ENCODE data around the gene CMC1.
"Not testable (repeated sequence)": the region's sequence is repeated elsewhere in the genome, so short reads cannot be mapped to it uniquely, and the experiment has no call there.

The CMC1 gene

GRCh38 chr3:28247286-28247685, 5.9 kb downstream of the CMC1 start:
- DNase-seq: no peak

GRCh38 chr3:28250999-28251398, 9.6 kb downstream of the CMC1 start:
- DNase-seq: no peak

- no peak for DNase-seq
These were observed 10.6 kb downstream of the CMC1 start for GRCh38 chr3:28252001-28252431.

GRCh38 chr3:28253040-28253715, 11.8 kb downstream of the CMC1 start:
- no peak for DNase-seq

- DNase-seq: no peak
These were observed 20.6 kb downstream of the CMC1 start for GRCh38 chr3:28262001-28262400.

- no peak for DNase-seq
These were observed 24.2 kb downstream of the CMC1 start for GRCh38 chr3:28265641-28266040.

GRCh38 chr3:28267984-28268849, 26.8 kb downstream of the CMC1 start:
- DNase-seq: no peak

- no peak for DNase-seq
These were observed 27.6 kb downstream of the CMC1 start for GRCh38 chr3:28268989-28269388.

GRCh38 chr3:28269884-28270283, 28.5 kb downstream of the CMC1 start:
- not testable (repeated sequence) for DNase-seq

- no peak for DNase-seq
These were observed 32.4 kb downstream of the CMC1 start for GRCh38 chr3:28273837-28274236.

GRCh38 chr3:28278918-28279317, 37.5 kb downstream of the CMC1 start:
- no peak for DNase-seq

GRCh38 chr3:28279770-28280169, 38.4 kb downstream of the CMC1 start:
- no peak for DNase-seq

- peak; percentile 2 to 35 for DNase-seq
These were observed 39.4 kb downstream of the CMC1 start for GRCh38 chr3:28280781-28281180.

GRCh38 chr3:28286595-28286994, 45.2 kb downstream of the CMC1 start:
- peak; percentile 4 to 12 for DNase-seq

GRCh38 chr3:28287046-28287445, 45.6 kb downstream of the CMC1 start:
- no peak for DNase-seq

GRCh38 chr3:28290863-28291300, 49.5 kb downstream of the CMC1 start:
- DNase-seq: no peak

GRCh38 chr3:28291577-28291976, 50.2 kb downstream of the CMC1 start:
- DNase-seq: no peak

- no peak for DNase-seq
These were observed 51.2 kb downstream of the CMC1 start for GRCh38 chr3:28292622-28293021.

GRCh38 chr3:28294667-28295413, 53.4 kb downstream of the CMC1 start:
- DNase-seq: no peak

- DNase-seq: no peak
These were observed 54.6 kb downstream of the CMC1 start for GRCh38 chr3:28295898-28296490.

GRCh38 chr3:28299705-28300104, 58.3 kb downstream of the CMC1 start:
- DNase-seq: no peak

- DNase-seq: no peak
These were observed 59.0 kb downstream of the CMC1 start for GRCh38 chr3:28300345-28300962.

- DNase-seq: no peak
These were observed 60.3 kb downstream of the CMC1 start for GRCh38 chr3:28301688-28302087.
